GOT3 (cell line): ENCODE data around the gene CBLN4.

Source experiments
- DNase-seq: peaks from one replicate; lab custom pipeline; 2025; ENCODE audit warnings: mixed read lengths; lab: John Stamatoyannopoulos, UW

Gene CBLN4

GRCh38 chr20:56005389-56005715, at the start of gene CBLN4:
Gene CBLN4 (minus strand): TSS chr20:56005519. CDS start chr20:56004171, 1,348 bp downstream.
- DNase-seq, result no peak

DNA sequence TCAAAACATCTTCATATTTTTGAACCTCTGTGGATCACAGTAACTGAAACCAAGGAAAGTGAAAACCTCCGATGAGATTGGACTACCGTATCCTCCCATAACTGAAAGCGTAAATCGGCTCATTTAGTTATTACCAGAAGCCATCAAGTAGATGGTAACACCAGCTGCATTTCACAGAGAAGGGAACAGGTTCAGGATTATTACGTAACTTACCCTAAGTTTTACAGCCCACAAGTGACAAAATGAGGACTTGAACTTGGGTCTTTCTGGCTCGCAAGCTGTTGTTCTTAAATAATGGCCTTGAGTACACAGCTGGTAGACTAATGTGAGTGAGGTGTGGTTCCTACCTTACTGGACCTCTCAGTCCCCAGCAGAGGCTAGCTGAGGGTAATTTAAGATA, 37.9 kb upstream of the CBLN4 start:
- DNase-seq, result no peak

GRCh38 chr20:56032251-56032650, 26.9 kb upstream of the CBLN4 start:
- no peak for DNase-seq

GRCh38 chr20:56018716-56019115, 13.4 kb upstream of the CBLN4 start:
- DNase-seq, result no peak

DNA sequence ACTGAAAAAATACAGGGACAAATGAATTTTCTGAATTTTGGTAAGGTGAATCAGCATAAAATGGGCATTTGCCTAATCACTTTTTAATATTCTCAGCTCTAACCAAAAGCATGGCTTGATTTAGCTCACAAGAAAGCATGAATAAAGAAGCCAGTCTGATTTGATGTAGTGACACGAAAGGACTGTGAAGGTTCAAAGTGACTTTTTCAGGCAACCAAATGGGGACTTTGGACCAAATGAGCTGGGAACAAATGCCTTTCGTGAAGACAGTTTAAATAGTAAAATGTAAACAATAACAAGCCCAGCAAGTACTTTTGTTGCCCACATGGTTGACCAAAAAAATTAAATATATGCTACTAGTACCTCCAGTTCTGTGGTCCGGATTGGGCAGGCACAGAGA, 12.9 kb upstream of the CBLN4 start:
- DNase-seq, result no peak

GRCh38 chr20:56017560-56017959, 12.2 kb upstream of the CBLN4 start:
- no peak for DNase-seq

- DNase-seq, result no peak
Measured at GRCh38 chr20:56014998-56015397, 9.7 kb upstream of the CBLN4 start.

DNA sequence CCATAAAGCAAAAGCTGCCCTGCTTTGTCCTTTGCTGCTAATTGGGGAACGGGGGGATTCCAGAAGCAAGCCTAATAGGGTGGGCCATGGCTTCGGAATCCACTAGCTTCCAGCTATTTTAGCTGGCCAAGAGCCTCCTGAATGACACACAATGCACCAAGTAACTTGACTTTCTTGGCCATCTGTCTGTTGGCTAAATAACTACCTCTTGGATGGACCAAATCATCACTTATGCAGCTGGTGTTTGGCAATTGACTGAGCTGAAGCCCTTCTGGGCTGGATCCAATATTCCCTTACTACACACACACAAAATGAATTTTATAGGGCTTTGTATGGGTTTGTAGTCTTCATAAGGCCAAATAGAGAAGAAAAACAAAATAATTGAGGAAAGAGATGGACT, 8.8 kb upstream of the CBLN4 start:
- DNase-seq, result no peak

- DNase-seq, result no peak
Measured at GRCh38 chr20:56004611-56005388, 519 bp downstream of the CBLN4 start.

DNA sequence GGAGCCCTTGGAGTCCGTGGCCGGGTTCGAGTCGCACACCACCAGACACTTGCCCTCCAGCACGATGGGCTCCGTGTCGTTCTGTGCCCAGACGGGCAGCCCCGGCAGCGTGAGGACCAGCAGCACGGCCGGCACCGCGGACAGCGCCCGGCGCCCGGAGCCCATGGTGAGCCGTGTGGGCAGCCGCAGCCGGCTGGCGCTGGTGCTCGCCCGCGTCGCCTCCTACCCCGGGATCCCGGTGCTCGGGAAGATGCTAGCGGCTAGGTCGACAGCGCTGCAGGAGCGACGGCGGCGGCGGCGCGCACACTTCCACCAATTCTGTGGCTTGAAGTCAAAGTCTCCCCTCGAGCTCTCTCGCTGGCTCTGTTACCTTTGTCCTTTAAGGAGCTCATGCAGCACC, 1.3 kb downstream of the CBLN4 start:
- DNase-seq, result no peak

DNA sequence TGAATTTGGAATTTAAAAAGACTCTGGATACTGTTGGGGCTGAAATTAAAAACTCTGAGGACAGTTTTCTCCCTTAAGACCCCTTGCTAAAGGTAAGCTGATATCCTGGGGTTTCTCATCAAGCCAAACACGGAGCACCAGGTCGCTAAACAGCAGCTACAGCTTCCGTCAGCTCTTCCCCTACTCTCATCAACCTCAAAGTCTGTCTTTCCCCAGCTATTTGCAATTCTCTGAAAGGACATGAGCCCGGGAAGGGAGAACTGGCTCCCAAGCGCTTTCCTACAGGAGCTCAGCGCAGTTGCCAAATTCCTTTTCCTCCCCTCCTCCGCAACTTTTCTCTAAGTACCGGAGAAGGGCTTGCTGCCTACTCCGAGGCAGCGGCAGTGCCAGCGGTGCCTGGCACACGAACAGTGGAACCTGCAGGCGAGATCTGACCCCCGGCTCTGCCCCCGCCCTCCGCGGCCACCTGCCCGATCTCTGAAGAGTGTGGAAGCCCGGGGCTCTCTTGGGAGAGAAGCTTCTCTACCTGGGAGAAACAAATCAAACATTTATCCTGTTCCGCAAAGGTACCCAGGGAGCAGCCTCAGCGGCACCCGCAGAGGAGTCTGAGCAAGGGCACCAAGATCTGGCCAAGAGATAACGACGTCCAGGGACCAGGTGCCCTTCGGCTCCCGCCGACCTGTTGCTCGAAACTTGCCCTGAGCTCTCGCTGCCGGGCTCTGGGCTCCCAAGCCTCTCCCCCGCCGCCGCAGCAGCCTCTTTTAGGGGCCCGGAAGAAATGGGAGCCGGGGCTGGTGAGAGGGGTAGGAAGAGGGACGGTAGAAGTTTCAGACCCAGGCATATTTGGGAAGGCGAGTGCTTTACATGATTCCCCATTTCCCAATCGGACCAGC, 2.2 kb downstream of the CBLN4 start:
- DNase-seq, result no peak

DNA sequence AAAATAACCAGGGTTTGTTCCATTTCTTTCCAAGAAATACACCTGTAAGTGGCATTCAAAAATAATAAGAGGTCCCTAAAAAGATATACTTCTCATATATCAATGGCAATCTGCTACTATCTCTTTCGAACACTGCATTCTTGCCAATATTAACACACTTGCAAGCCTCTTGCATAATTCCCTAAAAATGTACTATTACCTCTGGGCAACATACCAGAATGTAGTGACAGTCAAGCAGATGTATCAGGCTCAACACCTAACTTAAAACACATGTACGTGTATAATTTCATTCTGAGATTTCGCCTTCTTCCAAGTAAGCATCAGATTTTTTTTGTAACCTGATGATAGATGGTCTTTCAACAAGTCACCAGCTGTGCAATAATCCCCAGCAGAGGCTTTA, 3.4 kb downstream of the CBLN4 start:
- no peak for DNase-seq

GRCh38 chr20:56001106-56001785, 4.1 kb downstream of the CBLN4 start:
- no peak for DNase-seq

DNA sequence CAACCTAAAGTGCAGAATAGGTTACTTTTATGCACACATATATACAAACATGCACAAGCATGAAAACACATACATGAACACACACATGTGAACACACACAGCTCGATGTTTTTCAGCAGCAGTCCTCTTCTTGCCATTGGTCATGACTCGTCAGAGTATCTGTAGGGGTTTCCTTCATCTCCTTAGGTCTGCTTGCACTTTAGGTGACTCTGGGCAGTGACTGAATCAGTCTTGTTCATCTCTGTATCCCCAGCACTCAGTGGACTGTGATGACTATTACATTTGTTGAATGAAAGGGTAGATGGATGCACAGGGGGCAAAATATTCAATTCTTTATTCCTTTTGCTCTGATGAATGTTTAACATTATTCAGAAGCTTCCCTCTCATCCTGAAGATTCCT, 26.8 kb downstream of the CBLN4 start:
- no peak for DNase-seq

DNA sequence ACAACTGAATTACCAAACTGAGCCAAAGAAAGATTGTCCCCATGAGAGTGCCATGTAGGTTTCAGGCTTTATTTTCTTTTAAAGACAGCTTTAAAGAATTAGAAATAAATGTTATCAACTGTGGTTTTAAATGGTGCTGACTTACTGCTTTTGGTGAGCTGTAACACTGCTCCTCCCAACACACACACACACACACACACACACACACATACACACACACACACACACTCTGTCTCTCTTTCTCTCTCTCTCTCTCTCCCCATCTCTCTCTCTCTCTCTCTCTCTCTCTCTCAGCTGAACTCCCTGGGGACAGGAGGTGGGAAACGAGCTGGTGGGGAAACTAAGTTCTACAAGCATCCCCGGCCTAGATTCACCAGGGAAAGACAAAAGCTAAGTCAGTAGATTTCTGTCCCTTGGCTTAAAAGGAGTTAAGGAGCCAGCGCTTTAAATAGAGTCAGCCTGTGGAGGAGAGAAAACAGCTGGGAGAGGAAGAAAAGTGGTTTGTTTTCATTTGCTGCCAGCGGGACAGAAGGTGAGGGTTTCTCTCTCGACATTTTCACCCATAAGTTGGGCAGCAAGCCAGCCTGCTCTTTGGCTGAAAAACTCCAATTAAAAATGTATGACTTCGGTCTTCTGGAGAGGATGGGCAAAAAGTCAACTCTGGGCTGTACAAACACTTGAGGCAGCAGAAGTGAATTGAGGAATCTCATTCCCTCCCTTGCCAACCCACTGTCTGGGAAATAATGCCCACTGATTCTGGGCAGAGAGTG, 27.4 kb downstream of the CBLN4 start:
- DNase-seq, result no peak

DNA sequence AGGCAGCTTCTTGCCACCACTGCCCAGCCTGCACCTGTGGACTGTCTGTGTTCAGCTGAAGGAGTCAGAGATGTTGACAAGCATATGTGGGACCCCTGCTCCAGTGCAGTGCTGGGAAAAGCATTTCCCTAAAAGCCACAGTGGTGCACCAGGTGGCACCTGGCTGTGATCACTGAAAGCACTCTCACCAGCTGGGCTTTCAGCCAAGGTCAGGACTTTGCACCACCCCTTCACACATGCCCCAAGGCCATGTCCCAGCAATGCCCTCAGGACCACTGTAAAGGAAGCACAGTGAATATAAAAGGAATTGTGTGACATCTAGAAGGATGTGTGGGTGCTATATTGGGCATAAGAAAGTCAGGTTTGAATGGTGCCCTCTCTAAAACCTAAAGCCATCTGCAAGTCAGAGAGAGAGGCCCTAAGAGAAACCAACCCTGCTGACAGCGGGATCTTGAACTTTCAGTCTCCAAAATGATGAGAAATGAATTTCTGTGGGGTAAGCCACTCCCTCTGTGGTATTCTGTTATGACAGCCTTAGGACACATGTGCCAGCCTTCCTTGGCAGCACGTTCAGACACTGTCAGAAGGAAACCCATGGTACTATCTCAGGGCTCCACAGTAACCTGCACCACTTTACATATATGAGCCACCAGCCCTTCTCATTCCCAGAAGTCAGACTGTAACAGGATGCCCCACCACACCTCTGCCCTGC, 30.7 kb downstream of the CBLN4 start:
- DNase-seq, result no peak

DNA sequence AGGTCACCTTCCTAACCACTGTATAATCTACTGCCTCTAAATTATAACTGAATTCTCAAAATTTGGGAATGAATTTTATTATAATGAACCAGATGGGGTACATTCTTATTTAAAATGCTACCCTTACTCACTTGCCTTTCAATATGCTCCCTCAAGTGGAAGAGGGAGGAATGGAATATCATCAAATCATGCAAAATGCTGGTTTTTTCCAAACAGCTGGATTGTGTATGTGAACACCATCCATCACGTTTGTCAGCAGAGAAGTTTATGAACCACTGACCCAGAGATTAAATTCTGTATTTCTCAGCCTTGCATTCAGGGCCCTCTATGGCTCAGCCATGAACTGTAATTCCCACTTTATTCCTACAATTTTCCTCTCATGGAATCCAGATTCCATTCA, 40.5 kb downstream of the CBLN4 start:
- DNase-seq, result no peak

DNA sequence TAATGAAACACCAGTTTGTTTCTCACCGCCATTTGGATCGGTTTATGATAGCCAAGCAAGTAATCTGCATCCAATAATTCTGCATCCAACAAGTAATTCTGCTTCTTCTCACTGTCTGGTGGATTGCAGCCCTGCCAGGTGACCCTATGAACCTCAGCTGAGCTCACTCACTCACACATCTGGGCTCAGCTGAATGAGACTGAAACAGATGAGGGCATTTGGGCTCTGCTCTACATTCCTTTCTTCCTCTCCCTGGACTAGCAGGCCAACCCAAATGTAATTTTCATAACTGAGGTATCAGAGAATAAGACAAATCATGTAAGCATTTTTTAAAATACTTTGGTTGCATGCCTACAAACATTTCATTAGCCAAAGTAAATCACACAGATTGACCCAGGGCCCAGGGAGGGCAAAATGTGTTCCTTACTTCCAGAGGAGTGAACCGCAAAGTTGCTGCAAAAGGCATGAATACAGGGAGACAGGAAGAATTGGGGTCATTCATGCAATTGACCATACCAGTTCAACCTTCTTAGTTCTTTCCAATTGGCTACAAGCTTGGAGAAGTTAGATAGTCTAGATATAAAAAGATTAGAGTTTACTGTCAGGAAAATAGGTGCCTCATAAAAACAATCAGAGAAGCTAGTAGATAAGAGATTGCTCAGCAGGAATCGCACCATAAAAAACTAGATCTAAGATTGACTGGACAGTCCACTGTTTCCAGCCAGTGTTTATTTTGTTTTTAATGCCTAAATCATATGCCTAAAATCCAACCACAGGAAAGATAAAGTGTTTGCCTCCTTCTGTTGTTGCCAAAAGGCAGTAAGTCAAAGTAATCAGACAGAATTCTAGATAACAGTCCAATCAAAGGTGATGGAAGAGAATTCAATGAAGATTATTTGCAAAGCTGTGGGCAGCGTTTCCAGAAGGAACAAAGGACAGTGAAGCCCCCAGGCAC, 43.7 kb downstream of the CBLN4 start:
- DNase-seq, result no peak

- DNase-seq, result no peak
Measured at GRCh38 chr20:55953201-55953600, 52.1 kb downstream of the CBLN4 start.

DNA sequence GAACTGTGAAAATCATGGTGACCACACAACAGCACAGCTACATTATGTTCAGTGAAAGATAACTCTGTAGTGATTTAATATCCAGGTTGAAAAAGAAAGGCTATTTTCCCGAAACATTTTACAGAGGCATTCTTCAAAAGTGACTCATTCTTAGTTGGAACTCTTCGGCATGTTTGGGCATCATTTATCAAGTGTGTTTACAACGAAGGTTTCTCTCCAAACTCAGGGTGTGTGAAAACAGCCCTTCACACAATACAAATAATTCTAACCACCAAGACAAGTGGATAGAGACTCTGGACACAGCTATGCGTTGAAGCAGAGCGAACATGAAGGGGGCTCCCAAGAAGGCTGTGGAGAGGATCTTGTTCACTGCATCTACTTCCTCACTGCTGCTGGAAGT, 57.6 kb downstream of the CBLN4 start:
- no peak for DNase-seq
